ENCODE results near the gene ZNF200.
A peak's percentile ranks its signal among the peaks of the same experiment; 100 is the strongest.

The ZNF200 gene

GRCh38 chr16:3216263-3216640, 18.7 kb downstream of the ZNF200 start:
- Histone ChIP-seq H3F3A (ENCODE audit: low read depth) (no peaks in the 10 kb centered on the region), H3K27me3 (ENCODE audit: insufficient read depth, low read length, poor library complexity, severe bottlenecking) (no peaks in the 10 kb centered on the region), H3K36me3 (ENCODE audit: insufficient read depth, low read length) (no peaks in the 10 kb centered on the region), H3K9ac (ENCODE audit: low read depth, low read length, poor library complexity, severe bottlenecking) (no peak overlapping the region), H3K9me3 (ENCODE audit: insufficient read depth, low read depth, low read length) (no peaks in the 10 kb centered on the region), H3K4me3 (ENCODE audit: low read length, poor library complexity, severe bottlenecking) (no peak overlapping the region), H3K79me2 (ENCODE audit: insufficient read depth, low read length) (no peaks in the 10 kb centered on the region), H3K4me2 (ENCODE audit: low read depth, low read length, poor library complexity, severe bottlenecking) (no peak overlapping the region), H2AFZ (ENCODE audit: low read length) (no peak overlapping the region), H4K20me1 (ENCODE audit: insufficient read depth, low read length, poor library complexity, severe bottlenecking) (no peaks in the 10 kb centered on the region), H3K9me2 (replicated peaks; ENCODE audit: low read depth, low read length) (no peaks in the 10 kb centered on the region), H3K4me1 (ENCODE audit: insufficient read depth, low read length, poor library complexity, severe bottlenecking) (no peaks in the 10 kb centered on the region)
- TF ChIP-seq EZH2phosphoT487 (IDR thresholded peaks at IDR 0.05; ENCODE audit: borderline replicate concordance), result no peak

DNA sequence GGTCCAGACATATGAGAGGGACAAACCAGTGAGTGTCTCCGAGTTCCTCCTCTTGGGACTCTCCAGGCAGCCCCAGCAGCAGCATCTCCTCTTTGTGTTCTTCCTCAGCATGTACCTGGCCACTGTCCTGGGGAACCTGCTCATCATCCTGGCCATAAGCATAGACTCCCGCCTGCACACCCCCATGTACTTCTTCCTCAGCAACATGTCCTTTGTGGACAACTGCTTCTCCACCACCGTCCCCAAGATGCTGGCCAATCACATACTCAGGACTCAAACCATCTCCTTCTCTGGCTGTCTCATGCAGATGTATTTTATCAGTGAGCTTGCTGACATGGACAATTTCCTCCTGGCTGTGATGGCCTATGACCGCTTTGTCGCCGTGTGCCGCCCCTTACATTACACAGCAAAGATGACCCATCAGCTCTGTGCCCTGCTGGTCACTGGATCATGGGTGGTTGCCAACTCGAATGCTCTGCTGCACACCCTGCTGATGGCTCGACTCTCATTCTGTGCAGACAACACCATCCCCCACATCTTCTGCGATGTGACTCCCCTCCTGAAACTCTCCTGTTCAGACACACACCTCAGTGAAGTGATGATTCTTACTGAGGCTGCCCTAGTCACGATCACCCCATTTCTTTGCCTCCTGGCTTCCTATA, 19.2 kb downstream of the ZNF200 start:
- Histone ChIP-seq H2AFZ (ENCODE audit: low read length) (no peak overlapping the region), H3K4me3 (ENCODE audit: low read length, poor library complexity, severe bottlenecking) (no peak overlapping the region), H3F3A (ENCODE audit: low read depth) (no peaks in the 10 kb centered on the region), H3K79me2 (ENCODE audit: insufficient read depth, low read length) (no peaks in the 10 kb centered on the region), H3K4me1 (ENCODE audit: insufficient read depth, low read length, poor library complexity, severe bottlenecking) (no peaks in the 10 kb centered on the region), H3K4me2 (ENCODE audit: low read depth, low read length, poor library complexity, severe bottlenecking) (peak overlapping the region; percentile 46), H3K36me3 (ENCODE audit: insufficient read depth, low read length) (no peaks in the 10 kb centered on the region), H3K9ac (ENCODE audit: low read depth, low read length, poor library complexity, severe bottlenecking) (no peak overlapping the region), H4K20me1 (ENCODE audit: insufficient read depth, low read length, poor library complexity, severe bottlenecking) (no peaks in the 10 kb centered on the region), H3K9me2 (replicated peaks; ENCODE audit: low read depth, low read length) (no peaks in the 10 kb centered on the region), H3K9me3 (ENCODE audit: insufficient read depth, low read depth, low read length) (no peaks in the 10 kb centered on the region), H3K27me3 (ENCODE audit: insufficient read depth, low read length, poor library complexity, severe bottlenecking) (no peaks in the 10 kb centered on the region)
- TF ChIP-seq, protein P1, sequence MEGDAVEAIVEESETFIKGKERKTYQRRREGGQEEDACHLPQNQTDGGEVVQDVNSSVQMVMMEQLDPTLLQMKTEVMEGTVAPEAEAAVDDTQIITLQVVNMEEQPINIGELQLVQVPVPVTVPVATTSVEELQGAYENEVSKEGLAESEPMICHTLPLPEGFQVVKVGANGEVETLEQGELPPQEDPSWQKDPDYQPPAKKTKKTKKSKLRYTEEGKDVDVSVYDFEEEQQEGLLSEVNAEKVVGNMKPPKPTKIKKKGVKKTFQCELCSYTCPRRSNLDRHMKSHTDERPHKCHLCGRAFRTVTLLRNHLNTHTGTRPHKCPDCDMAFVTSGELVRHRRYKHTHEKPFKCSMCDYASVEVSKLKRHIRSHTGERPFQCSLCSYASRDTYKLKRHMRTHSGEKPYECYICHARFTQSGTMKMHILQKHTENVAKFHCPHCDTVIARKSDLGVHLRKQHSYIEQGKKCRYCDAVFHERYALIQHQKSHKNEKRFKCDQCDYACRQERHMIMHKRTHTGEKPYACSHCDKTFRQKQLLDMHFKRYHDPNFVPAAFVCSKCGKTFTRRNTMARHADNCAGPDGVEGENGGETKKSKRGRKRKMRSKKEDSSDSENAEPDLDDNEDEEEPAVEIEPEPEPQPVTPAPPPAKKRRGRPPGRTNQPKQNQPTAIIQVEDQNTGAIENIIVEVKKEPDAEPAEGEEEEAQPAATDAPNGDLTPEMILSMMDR (conservative IDR thresholded peaks at IDR 0.05; ENCODE audit: low read length), result no peak
- TF ChIP-seq EZH2phosphoT487 (IDR thresholded peaks at IDR 0.05; ENCODE audit: borderline replicate concordance), result no peak

- H2AFZ ChIP-seq (ENCODE audit: low read length), result no peak overlapping the region
- no peaks in the 10 kb centered on the region for H3F3A ChIP-seq (ENCODE audit: low read depth)
- H4K20me1 ChIP-seq (ENCODE audit: insufficient read depth, low read length, poor library complexity, severe bottlenecking), result no peaks in the 10 kb centered on the region
- no peaks in the 10 kb centered on the region for H3K9me3 ChIP-seq (ENCODE audit: insufficient read depth, low read depth, low read length)
- no peak overlapping the region for H3K9ac ChIP-seq (ENCODE audit: low read depth, low read length, poor library complexity, severe bottlenecking)
- TF ChIP-seq, protein P1 (conservative IDR thresholded peaks at IDR 0.05; ENCODE audit: low read length), result no peak
- TF ChIP-seq EZH2phosphoT487 (IDR thresholded peaks at IDR 0.05; ENCODE audit: borderline replicate concordance), result no peak
- H3K9me2 ChIP-seq (replicated peaks; ENCODE audit: low read depth, low read length), result no peaks in the 10 kb centered on the region
- H3K79me2 ChIP-seq (ENCODE audit: insufficient read depth, low read length), result no peaks in the 10 kb centered on the region
- H3K36me3 ChIP-seq (ENCODE audit: insufficient read depth, low read length), result no peaks in the 10 kb centered on the region
- peak overlapping the region; percentile 46 for H3K4me2 ChIP-seq (ENCODE audit: low read depth, low read length, poor library complexity, severe bottlenecking)
- H3K4me3 ChIP-seq (ENCODE audit: low read length, poor library complexity, severe bottlenecking), result no peak overlapping the region
- no peaks in the 10 kb centered on the region for H3K4me1 ChIP-seq (ENCODE audit: insufficient read depth, low read length, poor library complexity, severe bottlenecking)
- H3K27me3 ChIP-seq (ENCODE audit: insufficient read depth, low read length, poor library complexity, severe bottlenecking), result no peaks in the 10 kb centered on the region
Measured at GRCh38 chr16:3214904-3215600, 19.9 kb downstream of the ZNF200 start.
